OCI-LY1 (cell line): ENCODE data around the gene CDH2.

ENCODE experiments used
- H2AFZ ChIP-seq: fragments of 200-600 bp; sonication (generic), shearing (Covaris generic); 2 replicates; pipeline ENCODE4 v1.6.0; 2014; ENCODE audit warnings: antibody characterized with exemption, mild to moderate bottlenecking, low read length
- H3F3A ChIP-seq: fragments of 200-600 bp; sonication (generic), shearing (Covaris generic); 2 replicates; pipeline ENCODE4 v1.6.0; 2014; ENCODE audit warnings: mild to moderate bottlenecking, antibody characterized with exemption, low read length, moderate library complexity; ENCODE audit not compliant: insufficient read depth
- H3K27ac ChIP-seq: fragments of 200-600 bp; sonication (generic); 2 replicates; pipeline ENCODE4 v1.5.1; 2014; ENCODE audit warnings: low read length, mixed run types, mild to moderate bottlenecking, low read depth; ENCODE audit not compliant: poor library complexity, severe bottlenecking
- H3K27me3 ChIP-seq: fragments of 200-600 bp; sonication (generic); 2 replicates; pipeline ENCODE4 v1.6.0; 2014; ENCODE audit warnings: antibody characterized with exemption, mild to moderate bottlenecking, low read length, moderate library complexity; ENCODE audit not compliant: insufficient read depth
- H3K36me3 ChIP-seq: fragments of 200-600 bp; sonication (generic); 2 replicates; pipeline ENCODE4 v1.6.1; 2014; ENCODE audit warnings: mild to moderate bottlenecking, antibody characterized with exemption, low read length, moderate library complexity, mixed read lengths; ENCODE audit not compliant: insufficient read depth
- H3K4me1 ChIP-seq: fragments of 200-600 bp; sonication (generic); 2 replicates; pipeline ENCODE4 v1.5.1; 2014; ENCODE audit warnings: mild to moderate bottlenecking, low read length, moderate library complexity; ENCODE audit not compliant: insufficient read depth, severe bottlenecking
- H3K4me2 ChIP-seq: fragments of 200-600 bp; sonication (generic), shearing (Covaris generic); 2 replicates; pipeline ENCODE4 v1.6.1; 2014; ENCODE audit warnings: low read length
- H3K4me3 ChIP-seq: fragments of 200-600 bp; sonication (generic); 2 replicates; pipeline ENCODE4 v1.5.1; 2014; ENCODE audit warnings: low read length, low read depth, mild to moderate bottlenecking, mixed read lengths; ENCODE audit not compliant: poor library complexity, severe bottlenecking
- H3K79me2 ChIP-seq: fragments of 200-600 bp; shearing (Covaris generic); 2 replicates; pipeline ENCODE4 v1.6.1; 2016; ENCODE audit warnings: mixed run types, low read length, mixed read lengths; ENCODE audit not compliant: insufficient read depth
- H3K9ac ChIP-seq: fragments of 200-600 bp; sonication (generic), shearing (Covaris generic); 2 replicates; pipeline ENCODE4 v1.6.1; 2014; ENCODE audit warnings: mild to moderate bottlenecking, low read length, mixed read lengths
- H3K9me2 ChIP-seq: fragments of 200-600 bp; sonication (generic), shearing (Covaris generic); 2 replicates; pipeline ENCODE4 v1.6.1; 2014; ENCODE audit warnings: low read depth, mild to moderate bottlenecking, low read length, mixed read lengths
- H3K9me3 ChIP-seq: fragments of 200-600 bp; shearing (Covaris generic); 2 replicates; pipeline ENCODE4 v1.6.1; 2014; ENCODE audit warnings: low read length, mixed read lengths
- H4K20me1 ChIP-seq: fragments of 200-600 bp; sonication (generic), shearing (Covaris generic); 2 replicates; pipeline ENCODE4 v1.6.0; 2016; ENCODE audit warnings: mild to moderate bottlenecking, low read length; ENCODE audit not compliant: insufficient read depth
- EZH2 ChIP-seq: fragments of 200-600 bp; sonication (generic), shearing (Covaris generic); IDR thresholded peaks from 2 replicates; pipeline ENCODE4 v1.8.0; 2017; ENCODE audit warnings: borderline replicate concordance, mixed run types, mild to moderate bottlenecking, antibody characterized with exemption, low read length, moderate library complexity, mixed read lengths
- TF ChIP-seq, protein P1 (sequence below): fragments of 200-600 bp; sonication (generic), shearing (Covaris generic); IDR thresholded peaks from 2 replicates; pipeline ENCODE4 v1.5.1; 2017; ENCODE audit warnings: mild to moderate bottlenecking, antibody characterized with exemption, low read length, moderate library complexity, mixed read lengths

CDH2 gene

DNA sequence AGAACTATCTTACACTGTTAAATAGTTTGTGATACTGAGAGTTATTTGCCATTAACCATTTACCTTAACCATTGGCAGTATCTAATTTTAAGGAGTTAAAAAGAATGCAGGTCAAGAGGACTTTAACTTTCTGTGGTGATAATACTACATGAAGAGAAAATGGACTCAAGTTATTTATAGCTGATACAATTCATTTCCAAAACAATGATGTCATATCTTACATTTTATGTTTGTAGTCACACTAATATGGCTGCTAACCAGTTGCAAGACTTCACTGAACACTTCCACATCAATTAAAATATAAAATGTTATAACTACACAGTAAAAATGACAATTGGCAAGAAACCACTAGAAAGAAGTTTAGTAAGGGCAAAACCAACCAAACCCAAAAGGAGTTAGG lies 77.7 kb downstream of the CDH2 start:
- no peaks in the 10 kb centered on the region for H4K20me1 ChIP-seq
- H3K36me3 ChIP-seq = no peaks in the 10 kb centered on the region
- no peak overlapping the region for H2AFZ ChIP-seq
- H3K9me3 ChIP-seq = no peaks in the 10 kb centered on the region
- no peaks in the 10 kb centered on the region for H3K79me2 ChIP-seq
- no peaks in the 10 kb centered on the region for H3K27me3 ChIP-seq
- no peak overlapping the region for H3K4me3 ChIP-seq
- no peak overlapping the region for H3K9ac ChIP-seq
- no peaks in the 10 kb centered on the region for H3K9me2 ChIP-seq
- no peak overlapping the region for H3K4me2 ChIP-seq
- TF ChIP-seq, protein P1, sequence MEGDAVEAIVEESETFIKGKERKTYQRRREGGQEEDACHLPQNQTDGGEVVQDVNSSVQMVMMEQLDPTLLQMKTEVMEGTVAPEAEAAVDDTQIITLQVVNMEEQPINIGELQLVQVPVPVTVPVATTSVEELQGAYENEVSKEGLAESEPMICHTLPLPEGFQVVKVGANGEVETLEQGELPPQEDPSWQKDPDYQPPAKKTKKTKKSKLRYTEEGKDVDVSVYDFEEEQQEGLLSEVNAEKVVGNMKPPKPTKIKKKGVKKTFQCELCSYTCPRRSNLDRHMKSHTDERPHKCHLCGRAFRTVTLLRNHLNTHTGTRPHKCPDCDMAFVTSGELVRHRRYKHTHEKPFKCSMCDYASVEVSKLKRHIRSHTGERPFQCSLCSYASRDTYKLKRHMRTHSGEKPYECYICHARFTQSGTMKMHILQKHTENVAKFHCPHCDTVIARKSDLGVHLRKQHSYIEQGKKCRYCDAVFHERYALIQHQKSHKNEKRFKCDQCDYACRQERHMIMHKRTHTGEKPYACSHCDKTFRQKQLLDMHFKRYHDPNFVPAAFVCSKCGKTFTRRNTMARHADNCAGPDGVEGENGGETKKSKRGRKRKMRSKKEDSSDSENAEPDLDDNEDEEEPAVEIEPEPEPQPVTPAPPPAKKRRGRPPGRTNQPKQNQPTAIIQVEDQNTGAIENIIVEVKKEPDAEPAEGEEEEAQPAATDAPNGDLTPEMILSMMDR = no peak
- no peak for TF ChIP-seq EZH2
- no peaks in the 10 kb centered on the region for H3F3A ChIP-seq
- no peaks in the 10 kb centered on the region for H3K4me1 ChIP-seq
- no peak overlapping the region for H3K27ac ChIP-seq

DNA sequence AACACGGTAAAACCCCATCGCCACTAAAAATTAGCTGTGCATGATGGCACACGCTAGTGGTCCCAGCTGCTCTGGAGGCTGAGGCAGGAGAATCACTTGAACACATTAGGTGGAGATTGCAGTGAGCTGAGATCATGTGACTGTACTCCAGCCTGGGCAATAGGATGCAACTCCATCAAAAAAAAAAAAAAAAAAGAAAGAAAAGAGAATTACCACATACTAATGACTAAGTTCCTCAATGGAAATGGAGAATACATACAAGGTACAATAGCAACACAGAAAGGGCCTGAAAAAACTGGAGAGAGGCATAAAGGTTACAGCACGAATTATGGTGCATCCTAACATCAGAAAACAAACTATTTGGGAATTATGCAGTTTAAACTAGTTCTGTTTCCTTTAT lies 81.3 kb downstream of the CDH2 start:
- TF ChIP-seq, protein P1 = no peak
- TF ChIP-seq EZH2 = no peak
- no peak overlapping the region for H3K27ac ChIP-seq
- no peaks in the 10 kb centered on the region for H3F3A ChIP-seq
- H3K9me2 ChIP-seq = no peaks in the 10 kb centered on the region
- no peak overlapping the region for H2AFZ ChIP-seq
- H3K27me3 ChIP-seq = no peaks in the 10 kb centered on the region
- H3K9me3 ChIP-seq = no peaks in the 10 kb centered on the region
- no peak overlapping the region for H3K9ac ChIP-seq
- no peaks in the 10 kb centered on the region for H3K36me3 ChIP-seq
- no peaks in the 10 kb centered on the region for H3K79me2 ChIP-seq
- no peak overlapping the region for H3K4me3 ChIP-seq
- no peaks in the 10 kb centered on the region for H3K4me1 ChIP-seq
- H4K20me1 ChIP-seq = no peaks in the 10 kb centered on the region
- no peak overlapping the region for H3K4me2 ChIP-seq

- Histone ChIP-seq H3K79me2 (no peaks in the 10 kb centered on the region), H2AFZ (no peak overlapping the region), H3K27me3 (no peaks in the 10 kb centered on the region), H3K9me2 (no peaks in the 10 kb centered on the region), H4K20me1 (no peaks in the 10 kb centered on the region), H3K36me3 (no peaks in the 10 kb centered on the region), H3F3A (no peaks in the 10 kb centered on the region), H3K4me2 (no peak overlapping the region), H3K9ac (no peak overlapping the region), H3K27ac (no peak overlapping the region), H3K4me1 (no peaks in the 10 kb centered on the region), H3K4me3 (no peak overlapping the region), H3K9me3 (no peaks in the 10 kb centered on the region)
- TF ChIP-seq EZH2 = no peak
- TF ChIP-seq, protein P1 = no peak
Measured at GRCh38 chr18:28095041-28095440, 81.9 kb downstream of the CDH2 start.
